ENCODE measurements around the gene CCDC182. TPM values are rescaled to one million over a fixed set of nuclear protein-coding genes. Genes with fewer than 3 reads are reported as not detected.

CCDC182 gene
- total and polyA plus RNA-seq, 2 experiments from 2014 or later: not detected

DNA sequence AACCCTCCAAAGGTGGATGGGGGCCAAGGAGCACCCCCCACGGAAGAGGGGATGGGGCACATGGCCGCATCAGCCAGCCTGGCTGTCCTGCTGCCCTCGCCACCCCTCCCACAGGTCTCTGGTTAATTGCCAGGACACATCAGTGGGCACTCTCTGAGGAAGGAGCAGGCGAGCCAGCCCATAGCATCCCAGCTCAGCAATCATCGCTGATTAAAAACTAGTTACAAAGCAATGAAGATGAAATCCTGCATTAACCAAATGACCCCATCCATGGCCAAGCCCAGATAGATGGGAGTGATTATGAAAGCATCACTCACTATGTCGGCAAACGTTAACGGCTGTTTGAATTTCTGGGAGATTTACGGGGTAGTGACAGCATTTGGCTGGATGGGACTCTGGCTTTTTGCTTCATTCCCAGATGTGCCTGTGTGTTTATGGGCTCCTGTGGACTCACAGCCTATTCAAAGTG lies 45.3 kb downstream of the CCDC182 start:
- Mint-ChIP-seq H3K9me3 (peaks cover 5% of the 10 kb centered on the region; the same call in 2 of the 3 replicates), H3K36me3 (ENCODE audit: low read depth) (peaks cover 2% of the 10 kb centered on the region; the same call in 1 of the 3 replicates), H3K4me3 (no peak overlapping the region), H3K4me1 (no peaks in the 10 kb centered on the region), H3K27ac (no peak overlapping the region), H3K27me3 (ENCODE audit: insufficient read depth, low read depth, poor library complexity) (no peaks in the 10 kb centered on the region)
- Histone ChIP-seq H4K20me1 (replicated peaks; ENCODE audit: insufficient read depth) (no peaks in the 10 kb centered on the region), H3K79me2 (replicated peaks; ENCODE audit: insufficient read depth) (no peaks in the 10 kb centered on the region), H3K9me2 (ENCODE audit: insufficient read depth) (no peaks in the 10 kb centered on the region), H3F3A (replicated peaks; ENCODE audit: low read depth) (no peaks in the 10 kb centered on the region), H3K27ac (ENCODE audit: low read depth) (no peak overlapping the region), H3K27me3 (ENCODE audit: insufficient read depth) (no peaks in the 10 kb centered on the region), H3K4me3 (no peak overlapping the region), H3K36me3 (ENCODE audit: insufficient read depth) (no peaks in the 10 kb centered on the region), H3K4me1 (ENCODE audit: insufficient read depth) (no peaks in the 10 kb centered on the region; the same call in 1 of the 2 replicates), H3K4me2 (no peak overlapping the region), H2AFZ (no peak overlapping the region)
- ATAC-seq (no peak), DNase-seq (ENCODE audit: low spot score) (no peak)
- TF ChIP-seq, protein P1, sequence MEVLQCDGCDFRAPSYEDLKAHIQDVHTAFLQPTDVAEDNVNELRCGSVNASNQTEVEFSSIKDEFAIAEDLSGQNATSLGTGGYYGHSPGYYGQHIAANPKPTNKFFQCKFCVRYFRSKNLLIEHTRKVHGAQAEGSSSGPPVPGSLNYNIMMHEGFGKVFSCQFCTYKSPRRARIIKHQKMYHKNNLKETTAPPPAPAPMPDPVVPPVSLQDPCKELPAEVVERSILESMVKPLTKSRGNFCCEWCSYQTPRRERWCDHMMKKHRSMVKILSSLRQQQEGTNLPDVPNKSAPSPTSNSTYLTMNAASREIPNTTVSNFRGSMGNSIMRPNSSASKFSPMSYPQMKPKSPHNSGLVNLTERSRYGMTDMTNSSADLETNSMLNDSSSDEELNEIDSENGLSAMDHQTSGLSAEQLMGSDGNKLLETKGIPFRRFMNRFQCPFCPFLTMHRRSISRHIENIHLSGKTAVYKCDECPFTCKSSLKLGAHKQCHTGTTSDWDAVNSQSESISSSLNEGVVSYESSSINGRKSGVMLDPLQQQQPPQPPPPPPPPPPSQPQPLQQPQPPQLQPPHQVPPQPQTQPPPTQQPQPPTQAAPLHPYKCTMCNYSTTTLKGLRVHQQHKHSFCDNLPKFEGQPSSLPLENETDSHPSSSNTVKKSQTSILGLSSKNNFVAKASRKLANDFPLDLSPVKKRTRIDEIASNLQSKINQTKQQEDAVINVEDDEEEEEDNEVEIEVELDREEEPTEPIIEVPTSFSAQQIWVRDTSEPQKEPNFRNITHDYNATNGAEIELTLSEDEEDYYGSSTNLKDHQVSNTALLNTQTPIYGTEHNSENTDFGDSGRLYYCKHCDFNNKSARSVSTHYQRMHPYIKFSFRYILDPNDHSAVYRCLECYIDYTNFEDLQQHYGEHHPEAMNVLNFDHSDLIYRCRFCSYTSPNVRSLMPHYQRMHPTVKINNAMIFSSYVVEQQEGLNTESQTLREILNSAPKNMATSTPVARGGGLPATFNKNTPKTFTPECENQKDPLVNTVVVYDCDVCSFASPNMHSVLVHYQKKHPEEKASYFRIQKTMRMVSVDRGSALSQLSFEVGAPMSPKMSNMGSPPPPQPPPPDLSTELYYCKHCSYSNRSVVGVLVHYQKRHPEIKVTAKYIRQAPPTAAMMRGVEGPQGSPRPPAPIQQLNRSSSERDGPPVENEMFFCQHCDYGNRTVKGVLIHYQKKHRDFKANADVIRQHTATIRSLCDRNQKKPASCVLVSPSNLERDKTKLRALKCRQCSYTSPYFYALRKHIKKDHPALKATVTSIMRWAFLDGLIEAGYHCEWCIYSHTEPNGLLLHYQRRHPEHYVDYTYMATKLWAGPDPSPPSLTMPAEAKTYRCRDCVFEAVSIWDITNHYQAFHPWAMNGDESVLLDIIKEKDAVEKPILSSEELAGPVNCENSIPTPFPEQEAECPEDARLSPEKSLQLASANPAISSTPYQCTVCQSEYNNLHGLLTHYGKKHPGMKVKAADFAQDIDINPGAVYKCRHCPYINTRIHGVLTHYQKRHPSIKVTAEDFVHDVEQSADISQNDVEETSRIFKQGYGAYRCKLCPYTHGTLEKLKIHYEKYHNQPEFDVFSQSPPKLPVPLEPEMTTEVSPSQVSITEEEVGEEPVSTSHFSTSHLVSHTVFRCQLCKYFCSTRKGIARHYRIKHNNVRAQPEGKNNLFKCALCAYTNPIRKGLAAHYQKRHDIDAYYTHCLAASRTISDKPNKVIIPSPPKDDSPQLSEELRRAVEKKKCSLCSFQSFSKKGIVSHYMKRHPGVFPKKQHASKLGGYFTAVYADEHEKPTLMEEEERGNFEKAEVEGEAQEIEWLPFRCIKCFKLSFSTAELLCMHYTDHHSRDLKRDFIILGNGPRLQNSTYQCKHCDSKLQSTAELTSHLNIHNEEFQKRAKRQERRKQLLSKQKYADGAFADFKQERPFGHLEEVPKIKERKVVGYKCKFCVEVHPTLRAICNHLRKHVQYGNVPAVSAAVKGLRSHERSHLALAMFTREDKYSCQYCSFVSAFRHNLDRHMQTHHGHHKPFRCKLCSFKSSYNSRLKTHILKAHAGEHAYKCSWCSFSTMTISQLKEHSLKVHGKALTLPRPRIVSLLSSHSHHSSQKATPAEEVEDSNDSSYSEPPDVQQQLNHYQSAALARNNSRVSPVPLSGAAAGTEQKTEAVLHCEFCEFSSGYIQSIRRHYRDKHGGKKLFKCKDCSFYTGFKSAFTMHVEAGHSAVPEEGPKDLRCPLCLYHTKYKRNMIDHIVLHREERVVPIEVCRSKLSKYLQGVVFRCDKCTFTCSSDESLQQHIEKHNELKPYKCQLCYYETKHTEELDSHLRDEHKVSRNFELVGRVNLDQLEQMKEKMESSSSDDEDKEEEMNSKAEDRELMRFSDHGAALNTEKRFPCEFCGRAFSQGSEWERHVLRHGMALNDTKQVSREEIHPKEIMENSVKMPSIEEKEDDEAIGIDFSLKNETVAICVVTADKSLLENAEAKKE (CRISPR knock-in tag; IDR thresholded peaks at IDR 0.05): no peak
- no peak for TF ChIP-seq JUNB (IDR thresholded peaks at IDR 0.05; ENCODE audit: unreplicated experiment)
- TF ChIP-seq ZNF114 (CRISPR knock-in tag; IDR thresholded peaks at IDR 0.05): no peak
- TF ChIP-seq EZH2 (IDR thresholded peaks at IDR 0.05; ENCODE audit: low read depth, unreplicated experiment): no peak
- TF ChIP-seq, protein P2, sequence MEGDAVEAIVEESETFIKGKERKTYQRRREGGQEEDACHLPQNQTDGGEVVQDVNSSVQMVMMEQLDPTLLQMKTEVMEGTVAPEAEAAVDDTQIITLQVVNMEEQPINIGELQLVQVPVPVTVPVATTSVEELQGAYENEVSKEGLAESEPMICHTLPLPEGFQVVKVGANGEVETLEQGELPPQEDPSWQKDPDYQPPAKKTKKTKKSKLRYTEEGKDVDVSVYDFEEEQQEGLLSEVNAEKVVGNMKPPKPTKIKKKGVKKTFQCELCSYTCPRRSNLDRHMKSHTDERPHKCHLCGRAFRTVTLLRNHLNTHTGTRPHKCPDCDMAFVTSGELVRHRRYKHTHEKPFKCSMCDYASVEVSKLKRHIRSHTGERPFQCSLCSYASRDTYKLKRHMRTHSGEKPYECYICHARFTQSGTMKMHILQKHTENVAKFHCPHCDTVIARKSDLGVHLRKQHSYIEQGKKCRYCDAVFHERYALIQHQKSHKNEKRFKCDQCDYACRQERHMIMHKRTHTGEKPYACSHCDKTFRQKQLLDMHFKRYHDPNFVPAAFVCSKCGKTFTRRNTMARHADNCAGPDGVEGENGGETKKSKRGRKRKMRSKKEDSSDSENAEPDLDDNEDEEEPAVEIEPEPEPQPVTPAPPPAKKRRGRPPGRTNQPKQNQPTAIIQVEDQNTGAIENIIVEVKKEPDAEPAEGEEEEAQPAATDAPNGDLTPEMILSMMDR (conservative IDR thresholded peaks at IDR 0.05; ENCODE audit: low read depth in 2 of 2): no peak
- TF ChIP-seq ETS1 (IDR thresholded peaks at IDR 0.05): no peak
- TF ChIP-seq STAT1 (IDR thresholded peaks at IDR 0.05; ENCODE audit: unreplicated experiment): no peak
- no peak for TF ChIP-seq POLR2AphosphoS5 (IDR thresholded peaks at IDR 0.05; ENCODE audit: low read depth)
- TF ChIP-seq, protein P3, sequence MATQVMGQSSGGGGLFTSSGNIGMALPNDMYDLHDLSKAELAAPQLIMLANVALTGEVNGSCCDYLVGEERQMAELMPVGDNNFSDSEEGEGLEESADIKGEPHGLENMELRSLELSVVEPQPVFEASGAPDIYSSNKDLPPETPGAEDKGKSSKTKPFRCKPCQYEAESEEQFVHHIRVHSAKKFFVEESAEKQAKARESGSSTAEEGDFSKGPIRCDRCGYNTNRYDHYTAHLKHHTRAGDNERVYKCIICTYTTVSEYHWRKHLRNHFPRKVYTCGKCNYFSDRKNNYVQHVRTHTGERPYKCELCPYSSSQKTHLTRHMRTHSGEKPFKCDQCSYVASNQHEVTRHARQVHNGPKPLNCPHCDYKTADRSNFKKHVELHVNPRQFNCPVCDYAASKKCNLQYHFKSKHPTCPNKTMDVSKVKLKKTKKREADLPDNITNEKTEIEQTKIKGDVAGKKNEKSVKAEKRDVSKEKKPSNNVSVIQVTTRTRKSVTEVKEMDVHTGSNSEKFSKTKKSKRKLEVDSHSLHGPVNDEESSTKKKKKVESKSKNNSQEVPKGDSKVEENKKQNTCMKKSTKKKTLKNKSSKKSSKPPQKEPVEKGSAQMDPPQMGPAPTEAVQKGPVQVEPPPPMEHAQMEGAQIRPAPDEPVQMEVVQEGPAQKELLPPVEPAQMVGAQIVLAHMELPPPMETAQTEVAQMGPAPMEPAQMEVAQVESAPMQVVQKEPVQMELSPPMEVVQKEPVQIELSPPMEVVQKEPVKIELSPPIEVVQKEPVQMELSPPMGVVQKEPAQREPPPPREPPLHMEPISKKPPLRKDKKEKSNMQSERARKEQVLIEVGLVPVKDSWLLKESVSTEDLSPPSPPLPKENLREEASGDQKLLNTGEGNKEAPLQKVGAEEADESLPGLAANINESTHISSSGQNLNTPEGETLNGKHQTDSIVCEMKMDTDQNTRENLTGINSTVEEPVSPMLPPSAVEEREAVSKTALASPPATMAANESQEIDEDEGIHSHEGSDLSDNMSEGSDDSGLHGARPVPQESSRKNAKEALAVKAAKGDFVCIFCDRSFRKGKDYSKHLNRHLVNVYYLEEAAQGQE (IDR thresholded peaks at IDR 0.05; ENCODE audit: unreplicated experiment): no peak
- TF ChIP-seq EZH2phosphoT487 (IDR thresholded peaks at IDR 0.05; ENCODE audit: unreplicated experiment): no peak
- TF ChIP-seq CREB1 (CRISPR knock-in tag; IDR thresholded peaks at IDR 0.05; ENCODE audit: low read depth): no peak
- no peak for TF ChIP-seq NANOG (IDR thresholded peaks at IDR 0.05; ENCODE audit: borderline replicate concordance)
- no peak for TF ChIP-seq ZNF331 (CRISPR knock-in tag; IDR thresholded peaks at IDR 0.05; ENCODE audit: low read depth)
